Common myeloid progenitor, CD34-positive (primary cell): ENCODE data around the gene PNKD.

ENCODE experiments used
- CTCF ChIA-PET: fragments of 350-600 bp; sonication (Branson Sonifier 250); formaldehyde crosslinking; loops from one replicate; lab custom pipeline; 2021; ENCODE audit warnings: antibody characterized with exemption; lab: Charles Lee
- POLR2A ChIA-PET: fragments of 350-600 bp; sonication (Branson Sonifier 250); formaldehyde crosslinking; loops from one replicate; lab custom pipeline; 2021; ENCODE audit warnings: antibody characterized with exemption; lab: Charles Lee
- DNase-seq, 3 donors: peaks; one replicate each; pipeline versions ENCODE4 v3.0.0 to v3.0.0-alpha.2; 2013
- H3K27ac ChIP-seq, 2 experiments: 1 replicate in 1 of 2; 2 replicates in 1 of 2; pipeline ENCODE4 v1.7.0; 2013; ENCODE audit warnings: inconsistent platforms in 2 of 2, low read length in 2 of 2, mild to moderate bottlenecking in 2 of 2, low read depth in 1 of 2, moderate library complexity in 1 of 2; ENCODE audit not compliant: severe bottlenecking in 2 of 2, insufficient read depth in 1 of 2, poor library complexity in 1 of 2
- H3K27me3 ChIP-seq, 5 experiments: replicated peaks in 2 of 5; 1 replicate in 3 of 5; 2 replicates in 2 of 5; pipeline versions ENCODE4 v1.6.1 to v1.7.0; 2013; ENCODE audit warnings: low read length in 4 of 5, mild to moderate bottlenecking in 2 of 5, moderate library complexity in 2 of 5, inconsistent platforms in 1 of 5; ENCODE audit not compliant: insufficient read depth in 5 of 5, control insufficient read depth in 4 of 5
- H3K36me3 ChIP-seq, 4 experiments: 1 replicate in 2 of 4; 2 replicates in 2 of 4; pipeline versions ENCODE4 v1.6.1 to v1.7.0; 2013; ENCODE audit warnings: low read length in 3 of 4, control low read depth in 1 of 4, mild to moderate bottlenecking in 1 of 4; ENCODE audit not compliant: control insufficient read depth in 4 of 4, insufficient read depth in 4 of 4
- H3K4me1 ChIP-seq, 4 experiments: 1 replicate in 3 of 4; 2 replicates in 1 of 4; pipeline versions ENCODE4 v1.6.1 to v1.7.1; 2013; ENCODE audit warnings: low read length in 3 of 4, mild to moderate bottlenecking in 3 of 4, control low read depth in 1 of 4, inconsistent platforms in 1 of 4, moderate library complexity in 1 of 4; ENCODE audit not compliant: control insufficient read depth in 4 of 4, insufficient read depth in 4 of 4; ENCODE audit errors: control extremely low read depth in 1 of 4
- H3K4me3 ChIP-seq, 7 experiments: 1 replicate in 4 of 7; 2 replicates in 3 of 7; pipeline versions ENCODE4 v1.5.1 to v1.7.0; 2013; ENCODE audit warnings: mild to moderate bottlenecking in 7 of 7, low read length in 6 of 7, moderate library complexity in 6 of 7, inconsistent platforms in 2 of 7, low read depth in 2 of 7, control low read depth in 1 of 7; ENCODE audit not compliant: insufficient read depth in 4 of 7, control insufficient read depth in 1 of 7; ENCODE audit errors: extremely low read depth in 1 of 7
- H3K9me3 ChIP-seq, 5 experiments: 1 replicate in 4 of 5; 2 replicates in 1 of 5; pipeline versions ENCODE4 v1.6.1 to v1.7.1; 2013; ENCODE audit warnings: low read length in 4 of 5, mild to moderate bottlenecking in 2 of 5, inconsistent platforms in 1 of 5, low read depth in 1 of 5, moderate library complexity in 1 of 5; ENCODE audit not compliant: control insufficient read depth in 4 of 5, insufficient read depth in 2 of 5; ENCODE audit errors: control extremely low read depth in 1 of 5
- WGBS: methylation state at CpG from one replicate; pipeline ENCODE4 v1.1.5; 2013; ENCODE audit not compliant: insufficient coverage; 5-methylcytosine and 5-hydroxymethylcytosine counted together

PNKD gene

DNA sequence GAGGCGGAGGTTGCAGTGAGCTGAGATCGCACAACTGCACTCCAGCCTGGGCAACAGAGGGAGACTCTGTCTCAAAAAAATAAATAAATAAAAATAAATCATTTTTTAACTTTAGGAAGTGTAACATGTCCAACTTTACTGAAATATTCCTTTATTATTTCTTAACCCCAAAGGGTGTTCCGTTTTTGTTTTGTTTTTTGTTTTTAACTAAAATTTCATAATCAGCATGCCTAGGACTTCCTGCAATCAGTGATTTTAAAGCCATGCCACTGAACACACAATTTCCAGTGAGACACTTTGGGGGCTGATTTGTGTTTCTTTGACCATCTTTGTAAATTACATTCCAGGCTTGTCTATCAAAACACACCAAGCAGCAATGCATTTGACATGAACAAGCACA, 93.4 kb downstream of the PNKD start:
- H3K4me1 ChIP-seq = peaks cover 4 to 32% (median 20%) of the 10 kb centered on the region in 4 experiments
- H3K27me3 ChIP-seq = no peaks in the 10 kb centered on the region
- WGBS = no CpG with 5 or more reads among the region's 3 CpGs
- no peaks in the 10 kb centered on the region for H3K36me3 ChIP-seq
- H3K4me3 ChIP-seq = no peak overlapping the region
- ChIA-PET CTCF (interaction anchor here (1.0 to 18.4 kb wide), 4 partner anchors 11 to 64 kb away, joined by 3 to 451 read pairs (median 108); partner anchors contain the start of gene TMBIM1), POLR2A (interaction anchor here (0.6 kb wide), 1 partner anchor 42 kb away, joined by 3 read pairs; no protein-coding TSS in a partner anchor)
- H3K27ac ChIP-seq = no peak overlapping the region
- H3K9me3 ChIP-seq = peaks cover 0 to 6% (median 0%) of the 10 kb centered on the region in 5 experiments
- DNase-seq = no peak

DNA sequence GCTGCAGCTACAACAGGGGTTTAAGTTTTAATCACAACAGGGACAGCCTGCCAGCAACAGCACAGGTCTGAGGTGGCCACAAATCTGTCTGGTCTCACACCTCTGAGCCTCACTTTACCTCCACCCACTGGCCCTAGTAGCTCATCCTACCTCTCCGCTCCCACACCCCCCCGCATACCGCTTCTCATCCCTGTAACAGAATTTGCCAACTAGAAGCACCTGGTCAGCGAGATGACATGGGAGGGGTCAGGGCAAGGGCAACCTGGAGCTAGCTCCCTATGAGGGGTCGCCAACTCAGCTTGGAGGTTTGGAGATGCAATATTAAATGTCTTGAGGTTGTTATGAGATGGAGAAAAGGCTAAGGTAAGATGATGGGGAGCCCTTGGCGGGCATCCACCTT, 93.9 kb downstream of the PNKD start:
- CTCF ChIA-PET = interaction anchor here (0.9 to 18.4 kb wide), 5 partner anchors 8 to 64 kb away, joined by 3 to 451 read pairs (median 6); partner anchors contain the start of gene TMBIM1
- WGBS = 88% methylated on average over 2 of the region's 6 CpGs
- Histone ChIP-seq H3K4me1 (peaks cover 4 to 36% (median 24%) of the 10 kb centered on the region in 4 experiments), H3K4me3 (no peak overlapping the region), H3K36me3 (no peaks in the 10 kb centered on the region), H3K27me3 (no peaks in the 10 kb centered on the region), H3K9me3 (peaks cover 0 to 6% (median 0%) of the 10 kb centered on the region in 5 experiments), H3K27ac (no peak overlapping the region)
- no peak for DNase-seq
- POLR2A ChIA-PET = interaction anchor here (0.6 kb wide), 1 partner anchor 43 kb away, joined by 3 read pairs; no protein-coding TSS in a partner anchor

DNA sequence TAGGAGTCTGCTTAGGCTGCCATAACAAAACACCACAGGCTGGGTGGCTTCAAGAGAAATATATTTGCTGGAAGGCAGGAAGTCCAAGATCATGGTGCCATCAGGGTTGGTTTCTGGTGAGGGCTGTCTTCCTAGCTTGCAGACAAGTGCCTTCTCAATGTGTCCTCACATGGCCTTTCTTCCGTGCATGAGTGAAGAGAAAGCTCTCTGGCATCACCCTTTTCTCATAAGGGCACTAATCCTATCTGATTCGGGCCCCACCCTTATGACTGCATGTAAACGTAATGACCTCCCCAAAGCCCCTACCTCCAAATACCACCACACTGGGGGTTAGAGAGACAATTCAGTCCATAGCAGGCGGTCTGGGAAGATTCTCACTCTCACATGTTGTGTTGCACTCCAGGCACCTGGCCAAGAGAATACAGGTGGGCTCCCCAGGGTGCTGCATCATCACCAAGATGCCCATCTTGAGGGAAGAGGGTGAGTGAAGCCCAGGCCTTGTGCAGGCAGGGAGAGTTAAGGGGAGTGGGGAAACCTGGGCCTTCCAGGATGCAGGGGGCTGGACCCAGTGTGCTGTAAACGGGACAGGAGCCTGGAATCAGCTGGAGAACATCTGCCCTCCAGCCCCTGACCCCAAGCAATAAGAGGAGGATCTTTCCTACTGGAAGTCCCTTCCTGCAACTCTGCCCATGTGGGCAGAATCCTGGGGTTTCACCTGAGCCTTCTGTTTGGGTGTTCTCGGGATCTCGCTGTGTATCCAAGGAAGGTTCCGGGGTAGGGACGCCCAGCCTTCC, 96.5 kb downstream of the PNKD start:
- peak in 1 of 3 donors; percentile 32 for DNase-seq
- Histone ChIP-seq H3K4me3 (peak overlapping the region; percentile 45 to 84 (median 63)), H3K27ac (peak overlapping the region; percentile 81 to 93), H3K4me1 (peaks cover 10 to 48% (median 28%) of the 10 kb centered on the region in 4 experiments), H3K36me3 (no peaks in the 10 kb centered on the region), H3K27me3 (no peaks in the 10 kb centered on the region), H3K9me3 (peaks cover 0 to 6% (median 0%) of the 10 kb centered on the region in 5 experiments)
- WGBS = 69% methylated on average over 8 of the region's 9 CpGs
- CTCF ChIA-PET = interaction anchor here (0.7 to 18.4 kb wide), 9 partner anchors 9 to 179 kb away, joined by 3 to 451 read pairs (median 4); partner anchors contain the start of genes CATIP and TMBIM1
- POLR2A ChIA-PET = interaction anchor here (0.6 to 3.0 kb wide), 7 partner anchors 22 to 93 kb away, joined by 3 to 37 read pairs (median 4); partner anchors contain the start of gene CTDSP1

DNA sequence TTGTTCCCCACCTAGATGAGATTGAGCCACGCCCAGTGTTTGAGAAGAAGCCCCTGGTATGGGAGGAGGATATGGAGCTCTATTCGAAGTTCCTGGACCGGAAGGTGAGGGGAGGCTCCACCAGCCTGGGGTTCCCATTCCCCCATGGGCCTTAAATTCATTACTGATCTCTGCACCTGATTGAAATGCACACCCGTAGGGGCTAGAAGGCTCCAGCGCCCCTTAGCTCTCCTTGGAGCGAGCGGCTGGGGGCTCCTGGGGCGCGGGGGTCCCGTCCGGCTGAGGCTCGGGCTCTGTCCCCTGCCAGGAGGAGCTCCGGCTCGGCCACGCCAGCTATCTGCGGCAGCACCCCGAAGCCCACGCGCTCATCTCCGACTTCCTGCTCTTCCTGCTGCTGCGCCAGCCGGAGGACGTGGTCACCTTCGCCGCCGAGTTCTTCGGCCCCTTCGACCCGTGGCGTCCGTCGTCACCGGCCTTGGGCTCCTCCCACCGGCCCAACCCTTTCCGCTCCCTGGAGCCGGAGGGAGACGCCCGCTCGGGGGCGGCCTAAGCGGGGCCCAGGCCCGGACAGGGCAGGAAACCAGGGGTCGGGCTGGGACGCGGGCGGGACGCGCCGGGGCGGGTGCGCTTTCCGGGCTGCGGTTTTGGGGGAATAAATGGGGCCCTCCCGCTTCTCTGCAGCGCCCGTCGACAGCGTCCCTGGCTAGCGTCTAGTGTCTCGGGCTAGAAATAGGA, 97.3 kb downstream of the PNKD start:
- H3K9me3 ChIP-seq = peaks cover 0 to 6% (median 0%) of the 10 kb centered on the region in 5 experiments
- peaks cover 14 to 48% (median 28%) of the 10 kb centered on the region in 4 experiments for H3K4me1 ChIP-seq
- no peaks in the 10 kb centered on the region for H3K27me3 ChIP-seq
- H3K4me3 ChIP-seq = peak overlapping the region; percentile 45 to 84 (median 63)
- H3K36me3 ChIP-seq = no peaks in the 10 kb centered on the region
- under 1% methylated on average over 57 of the region's 60 CpGs for WGBS
- CTCF ChIA-PET = interaction anchor here (0.7 to 18.4 kb wide), 8 partner anchors 10 to 179 kb away, joined by 3 to 451 read pairs (median 6); partner anchors contain the start of genes CATIP and TMBIM1
- peak; percentile 87 to 95 (median 92) for DNase-seq
- peak overlapping the region; percentile 81 to 93 for H3K27ac ChIP-seq
- POLR2A ChIA-PET = interaction anchor here (0.6 to 3.0 kb wide), 6 partner anchors 18 to 80 kb away, joined by 3 to 37 read pairs (median 4); partner anchors contain the start of gene CTDSP1

DNA sequence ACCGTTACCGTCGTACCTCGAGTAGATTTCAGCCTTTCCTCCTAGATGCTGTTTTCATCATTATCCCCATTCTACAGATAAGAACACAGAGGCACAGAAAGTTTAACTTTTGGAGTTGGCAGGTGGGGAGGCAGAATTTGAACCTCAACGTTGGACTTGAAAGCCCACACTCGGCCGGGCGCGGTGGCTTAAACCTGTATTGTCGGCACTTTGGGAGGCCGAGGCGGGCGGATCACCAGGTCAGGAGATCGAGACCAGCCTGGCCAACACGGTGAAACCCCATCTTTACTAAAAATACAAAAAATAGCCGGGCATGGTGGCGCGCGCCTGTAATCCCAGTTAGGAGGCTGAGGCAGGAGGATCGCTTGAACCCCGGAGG, 97.8 kb downstream of the PNKD start:
- Histone ChIP-seq H3K27ac (peak overlapping the region; percentile 81 to 93), H3K27me3 (no peaks in the 10 kb centered on the region), H3K9me3 (peaks cover 0 to 6% (median 0%) of the 10 kb centered on the region in 5 experiments), H3K4me1 (peaks cover 14 to 46% (median 28%) of the 10 kb centered on the region in 4 experiments), H3K36me3 (no peaks in the 10 kb centered on the region), H3K4me3 (peak overlapping the region in 6 of 7 experiments; percentile 56 to 84 (median 67))
- ChIA-PET POLR2A (interaction anchor here (0.6 to 3.0 kb wide), 7 partner anchors 18 to 81 kb away, joined by 3 to 37 read pairs (median 6); partner anchors contain the start of gene CTDSP1), CTCF (interaction anchor here (0.8 to 18.4 kb wide), 11 partner anchors 11 to 96 kb away, joined by 4 to 451 read pairs (median 9); partner anchors contain the start of genes CATIP and TMBIM1)
- no peak for DNase-seq
- 69% methylated on average over 16 of the region's 21 CpGs for WGBS

DNA sequence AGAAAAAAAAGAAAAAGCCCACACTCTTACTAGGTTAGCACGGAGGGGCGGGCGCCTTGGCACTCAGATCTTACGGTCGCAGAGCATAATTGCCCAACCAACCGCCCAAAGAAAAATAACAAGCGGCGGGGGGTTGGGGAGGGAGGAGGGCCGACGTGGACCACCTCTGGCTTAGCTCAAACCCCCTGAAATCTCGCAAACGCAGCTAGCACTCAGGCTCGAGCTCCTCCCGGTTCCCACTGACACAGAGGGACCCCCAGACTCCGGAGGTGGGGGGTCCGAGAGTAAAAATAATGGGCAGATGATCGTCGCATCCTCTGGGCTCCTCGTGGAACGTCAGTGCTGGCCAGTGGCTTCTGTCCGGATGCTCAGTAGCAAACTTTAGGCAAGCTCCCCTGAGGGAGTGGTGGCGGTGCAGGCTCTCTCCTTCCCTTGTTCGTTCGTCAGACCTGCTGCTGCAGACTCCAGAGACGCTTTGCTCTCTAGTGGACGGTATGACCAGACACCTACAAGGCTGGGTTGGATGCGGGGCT, 98.4 kb downstream of the PNKD start:
- Histone ChIP-seq H3K27ac (peak overlapping the region in 1 of 2 experiments; percentile 14), H3K4me3 (peak overlapping the region in 3 of 7 experiments; percentile 61 to 72 (median 65)), H3K36me3 (no peaks in the 10 kb centered on the region), H3K27me3 (no peaks in the 10 kb centered on the region), H3K9me3 (peaks cover 0 to 6% (median 0%) of the 10 kb centered on the region in 5 experiments), H3K4me1 (peaks cover 14 to 46% (median 28%) of the 10 kb centered on the region in 4 experiments)
- CTCF ChIA-PET = interaction anchor here (0.8 to 3.5 kb wide), 7 partner anchors 10 to 75 kb away, joined by 4 to 21 read pairs (median 7); partner anchors contain the start of gene CATIP
- DNase-seq = peak; percentile 36 to 74 (median 65)
- 15% methylated on average over 17 of the region's 27 CpGs for WGBS
- POLR2A ChIA-PET = interaction anchor here (1.3 to 3.0 kb wide), 3 partner anchors 21 to 29 kb away, joined by 6 to 37 read pairs (median 7); partner anchors contain the start of gene CTDSP1
